GM21526 (cell line): ENCODE measurements around the gene RBMX.

ENCODE experiments used
- ATAC-seq: cut with Tn5 transposase; IDR thresholded peaks from one replicate; pipeline ENCODE4 v1.9.1; 2021; ENCODE audit warnings: moderate library complexity; ENCODE audit not compliant: unreplicated experiment, low FRiP score

Gene RBMX

GRCh38 chrX:136849395-136849794 is 31.1 kb downstream of the RBMX start:
- no peak for ATAC-seq

- no peak for ATAC-seq
Observed at GRCh38 chrX:136847874-136848273, 32.7 kb downstream of the RBMX start.

GRCh38 chrX:136839196-136839595 is 41.3 kb downstream of the RBMX start:
- ATAC-seq, result no peak

- no peak for ATAC-seq
Observed at GRCh38 chrX:136835761-136836160, 44.8 kb downstream of the RBMX start.

GRCh38 chrX:136829413-136829812 is 51.1 kb downstream of the RBMX start:
- ATAC-seq, result no peak

- ATAC-seq, result no peak
Observed at GRCh38 chrX:136828830-136829229, 51.7 kb downstream of the RBMX start.

- ATAC-seq, result no peak
Observed at GRCh38 chrX:136827026-136827425, 53.5 kb downstream of the RBMX start.

GRCh38 chrX:136825771-136826170 is 54.8 kb downstream of the RBMX start:
- no peak for ATAC-seq
